GM18861 (cell line): ENCODE data around the gene SLC25A12.

ENCODE experiments used
- ATAC-seq: cut with Tn5 transposase; IDR thresholded peaks from one replicate; pipeline ENCODE4 v1.9.1; 2021; ENCODE audit not compliant: unreplicated experiment

SLC25A12 gene

GRCh38 chr2:171889333-171889732 is 4.7 kb downstream of the SLC25A12 start:
- no peak for ATAC-seq

- ATAC-seq, result no peak
Measured at GRCh38 chr2:171883275-171883893, 10.7 kb downstream of the SLC25A12 start.

- no peak for ATAC-seq
Measured at GRCh38 chr2:171882089-171882769, 11.8 kb downstream of the SLC25A12 start.

GRCh38 chr2:171880774-171881173 is 13.3 kb downstream of the SLC25A12 start:
- ATAC-seq, result no peak

- no peak for ATAC-seq
Measured at GRCh38 chr2:171879865-171880264, 14.2 kb downstream of the SLC25A12 start.

GRCh38 chr2:171878481-171878993 is 15.5 kb downstream of the SLC25A12 start:
- ATAC-seq, result no peak

GRCh38 chr2:171874963-171875362 is 19.1 kb downstream of the SLC25A12 start:
- ATAC-seq, result no peak

- ATAC-seq, result no peak
Measured at GRCh38 chr2:171874517-171874916, 19.5 kb downstream of the SLC25A12 start.

GRCh38 chr2:171864357-171864985 is 29.6 kb downstream of the SLC25A12 start:
- no peak for ATAC-seq

- ATAC-seq, result no peak
Measured at GRCh38 chr2:171862501-171862900, 31.5 kb downstream of the SLC25A12 start.

GRCh38 chr2:171858397-171858958 is 35.6 kb downstream of the SLC25A12 start:
- ATAC-seq, result no peak

GRCh38 chr2:171855401-171855800 is 38.6 kb downstream of the SLC25A12 start:
- no peak for ATAC-seq

GRCh38 chr2:171852366-171852888 is 41.6 kb downstream of the SLC25A12 start:
- no peak for ATAC-seq

GRCh38 chr2:171847627-171848026 is 46.4 kb downstream of the SLC25A12 start:
- no peak for ATAC-seq

GRCh38 chr2:171846894-171847293 is 47.1 kb downstream of the SLC25A12 start:
- no peak for ATAC-seq

- no peak for ATAC-seq
Measured at GRCh38 chr2:171841996-171842395, 52.0 kb downstream of the SLC25A12 start.

GRCh38 chr2:171837736-171838135 is 56.3 kb downstream of the SLC25A12 start:
- no peak for ATAC-seq

GRCh38 chr2:171836146-171836910 is 57.7 kb downstream of the SLC25A12 start:
- ATAC-seq, result no peak

GRCh38 chr2:171835386-171835785 is 58.7 kb downstream of the SLC25A12 start:
- ATAC-seq, result no peak

GRCh38 chr2:171834286-171834685 is 59.8 kb downstream of the SLC25A12 start:
- no peak for ATAC-seq

- ATAC-seq, result no peak
Measured at GRCh38 chr2:171832489-171832888, 61.6 kb downstream of the SLC25A12 start.
